ENCODE results near the gene RFTN1. TPM values are rescaled to one million over a fixed set of nuclear protein-coding genes. Genes with fewer than 3 reads are reported as not detected.

Gene RFTN1
- total and polyA plus RNA-seq, 4 donors: 4.4 to 20.4 (median 11.9) TPM

DNA sequence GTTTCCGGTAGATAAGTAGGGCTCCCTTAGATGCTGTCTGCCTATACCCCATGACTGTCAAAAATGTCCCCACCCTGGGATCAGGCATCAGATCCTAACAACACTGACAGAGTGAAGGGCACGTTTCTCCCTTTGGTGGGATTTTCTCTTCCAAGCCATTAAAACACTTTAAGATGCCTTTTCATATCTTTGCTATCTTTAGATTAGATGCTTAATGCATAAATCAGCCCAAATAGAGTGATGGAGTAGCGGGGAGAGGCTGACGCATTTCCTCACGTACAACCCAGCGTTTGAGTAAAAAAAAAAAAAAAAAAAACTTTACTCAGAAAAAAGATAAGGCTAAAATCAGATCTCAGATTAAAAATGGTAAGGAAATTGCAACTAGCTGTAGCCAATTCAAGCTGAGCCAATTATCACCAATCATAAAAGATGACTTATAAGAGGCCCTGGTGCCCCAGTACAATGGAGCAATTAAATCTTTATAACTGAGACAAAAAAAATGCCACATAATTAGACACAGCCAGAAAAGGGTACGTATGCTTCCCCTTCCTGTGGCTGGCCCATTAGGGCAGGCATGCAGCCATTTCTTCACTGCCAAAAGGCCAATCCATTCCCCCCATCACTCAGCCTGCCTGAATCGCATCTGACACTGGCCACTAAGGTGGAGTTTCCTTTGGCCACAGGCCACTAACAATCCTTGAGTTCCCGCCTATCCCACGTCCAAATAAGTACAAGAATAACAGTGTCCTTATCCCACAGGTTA, 45.0 kb downstream of the RFTN1 start:
- DNase-seq (ENCODE audit: low spot score): no peak
- H3K9ac ChIP-seq (ENCODE audit: low read depth in 1 of 2, low read length in 2 of 2): no peak overlapping the region

DNA sequence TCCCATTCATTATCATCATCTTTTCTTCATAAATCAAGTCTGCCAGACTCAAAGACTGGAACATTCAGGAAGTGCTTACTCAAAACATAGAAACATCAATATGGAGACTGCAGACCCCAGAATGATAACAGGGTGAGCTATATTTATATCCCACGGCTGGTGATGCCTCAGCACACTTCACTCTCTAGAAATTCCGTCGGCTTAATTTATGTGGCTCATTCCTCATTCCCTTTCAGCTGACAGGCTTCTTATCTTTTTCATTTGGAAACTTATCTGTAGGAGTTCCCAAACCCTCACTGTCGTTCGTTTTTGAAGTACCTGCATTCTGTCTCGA, 45.5 kb downstream of the RFTN1 start:
- Histone ChIP-seq H3K4me1 (ENCODE audit: control insufficient read depth in 4 of 4, insufficient read depth in 4 of 4, low read length in 3 of 4) (no peaks in the 10 kb centered on the region), H3K9me3 (ENCODE audit: control insufficient read depth in 4 of 4, low read length in 3 of 4) (peaks cover 0 to 6% (median 1%) of the 10 kb centered on the region in 4 donors), H3K4me3 (ENCODE audit: low read depth in 1 of 3, low read length in 3 of 3) (no peak overlapping the region), H3K27me3 (ENCODE audit: control insufficient read depth in 4 of 4, insufficient read depth in 4 of 4, low read length in 3 of 4) (no peaks in the 10 kb centered on the region), H3K27ac (ENCODE audit: low read depth in 1 of 2, low read length in 2 of 2) (no peak overlapping the region), H3K9ac (ENCODE audit: low read depth in 1 of 2, low read length in 2 of 2) (no peak overlapping the region), H3K36me3 (ENCODE audit: control insufficient read depth in 4 of 4, insufficient read depth in 3 of 4, low read depth in 1 of 4, low read length in 3 of 4) (peaks cover 0 to 6% (median under 1%) of the 10 kb centered on the region in 4 donors)
- WGBS: 67% methylated on average over 6 of the region's 6 CpGs
- DNase-seq (ENCODE audit: low spot score): no peak
- TF ChIP-seq RXRA (IDR thresholded peaks at IDR 0.05) (no peak), JUND (IDR thresholded peaks at IDR 0.05) (no peak)

More for the DNA sequence above, 45.0 kb downstream of the RFTN1 start:
- 72% methylated on average over 10 of the region's 10 CpGs for WGBS
- no peaks in the 10 kb centered on the region for H3K4me1 ChIP-seq (ENCODE audit: control insufficient read depth in 4 of 4, insufficient read depth in 4 of 4, low read length in 3 of 4)
- TF ChIP-seq JUND (IDR thresholded peaks at IDR 0.05) (no peak), FOXA2 (IDR thresholded peaks at IDR 0.05) (no peak), NR2F2 (IDR thresholded peaks at IDR 0.05) (peak; percentile 48), YY1 (IDR thresholded peaks at IDR 0.05) (no peak)
- H3K36me3 ChIP-seq (ENCODE audit: control insufficient read depth in 4 of 4, insufficient read depth in 3 of 4, low read depth in 1 of 4, low read length in 3 of 4): peaks cover 0 to 6% (median under 1%) of the 10 kb centered on the region in 4 donors
- H3K27ac ChIP-seq (ENCODE audit: low read depth in 1 of 2, low read length in 2 of 2): no peak overlapping the region
- no peaks in the 10 kb centered on the region for H3K27me3 ChIP-seq (ENCODE audit: control insufficient read depth in 4 of 4, insufficient read depth in 4 of 4, low read length in 3 of 4)
- H3K9me3 ChIP-seq (ENCODE audit: control insufficient read depth in 4 of 4, low read length in 3 of 4): peaks cover 0 to 6% (median 1%) of the 10 kb centered on the region in 4 donors
- H3K4me3 ChIP-seq (ENCODE audit: low read depth in 1 of 3, low read length in 3 of 3): no peak overlapping the region

DNA sequence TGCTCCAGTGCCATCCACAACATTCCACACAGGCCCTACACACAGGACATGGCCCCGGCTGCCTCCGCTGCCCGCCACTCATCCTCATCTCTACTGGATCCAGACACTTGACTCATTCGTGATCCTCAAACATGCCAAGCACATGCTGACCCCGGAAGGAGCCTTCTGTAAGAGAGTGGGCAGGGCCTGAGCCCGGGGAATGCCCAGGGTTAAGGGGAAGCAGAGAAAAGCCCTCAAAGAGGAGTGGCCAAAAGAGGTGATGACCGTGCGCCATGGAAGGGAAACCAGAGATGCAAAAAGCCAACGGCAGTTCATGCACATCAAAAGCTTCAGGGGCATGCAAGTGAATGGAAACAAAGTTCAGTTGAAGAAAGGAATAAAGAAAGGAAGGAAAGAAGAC, 46.1 kb downstream of the RFTN1 start:
- Histone ChIP-seq H3K27ac (ENCODE audit: low read depth in 1 of 2, low read length in 2 of 2) (no peak overlapping the region), H3K27me3 (ENCODE audit: control insufficient read depth in 4 of 4, insufficient read depth in 4 of 4, low read length in 3 of 4) (no peaks in the 10 kb centered on the region), H3K4me3 (ENCODE audit: low read depth in 1 of 3, low read length in 3 of 3) (no peak overlapping the region), H3K9ac (ENCODE audit: low read depth in 1 of 2, low read length in 2 of 2) (no peak overlapping the region), H3K4me1 (ENCODE audit: control insufficient read depth in 4 of 4, insufficient read depth in 4 of 4, low read length in 3 of 4) (no peaks in the 10 kb centered on the region), H3K36me3 (ENCODE audit: control insufficient read depth in 4 of 4, insufficient read depth in 3 of 4, low read depth in 1 of 4, low read length in 3 of 4) (peaks cover 0 to 4% (median under 1%) of the 10 kb centered on the region in 4 donors), H3K9me3 (ENCODE audit: control insufficient read depth in 4 of 4, low read length in 3 of 4) (peaks cover 0 to 6% (median 1%) of the 10 kb centered on the region in 4 donors)
- DNase-seq (ENCODE audit: low spot score): no peak
- TF ChIP-seq, protein P1, sequence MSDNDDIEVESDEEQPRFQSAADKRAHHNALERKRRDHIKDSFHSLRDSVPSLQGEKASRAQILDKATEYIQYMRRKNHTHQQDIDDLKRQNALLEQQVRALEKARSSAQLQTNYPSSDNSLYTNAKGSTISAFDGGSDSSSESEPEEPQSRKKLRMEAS (IDR thresholded peaks at IDR 0.05): no peak
- TF ChIP-seq, protein P2, sequence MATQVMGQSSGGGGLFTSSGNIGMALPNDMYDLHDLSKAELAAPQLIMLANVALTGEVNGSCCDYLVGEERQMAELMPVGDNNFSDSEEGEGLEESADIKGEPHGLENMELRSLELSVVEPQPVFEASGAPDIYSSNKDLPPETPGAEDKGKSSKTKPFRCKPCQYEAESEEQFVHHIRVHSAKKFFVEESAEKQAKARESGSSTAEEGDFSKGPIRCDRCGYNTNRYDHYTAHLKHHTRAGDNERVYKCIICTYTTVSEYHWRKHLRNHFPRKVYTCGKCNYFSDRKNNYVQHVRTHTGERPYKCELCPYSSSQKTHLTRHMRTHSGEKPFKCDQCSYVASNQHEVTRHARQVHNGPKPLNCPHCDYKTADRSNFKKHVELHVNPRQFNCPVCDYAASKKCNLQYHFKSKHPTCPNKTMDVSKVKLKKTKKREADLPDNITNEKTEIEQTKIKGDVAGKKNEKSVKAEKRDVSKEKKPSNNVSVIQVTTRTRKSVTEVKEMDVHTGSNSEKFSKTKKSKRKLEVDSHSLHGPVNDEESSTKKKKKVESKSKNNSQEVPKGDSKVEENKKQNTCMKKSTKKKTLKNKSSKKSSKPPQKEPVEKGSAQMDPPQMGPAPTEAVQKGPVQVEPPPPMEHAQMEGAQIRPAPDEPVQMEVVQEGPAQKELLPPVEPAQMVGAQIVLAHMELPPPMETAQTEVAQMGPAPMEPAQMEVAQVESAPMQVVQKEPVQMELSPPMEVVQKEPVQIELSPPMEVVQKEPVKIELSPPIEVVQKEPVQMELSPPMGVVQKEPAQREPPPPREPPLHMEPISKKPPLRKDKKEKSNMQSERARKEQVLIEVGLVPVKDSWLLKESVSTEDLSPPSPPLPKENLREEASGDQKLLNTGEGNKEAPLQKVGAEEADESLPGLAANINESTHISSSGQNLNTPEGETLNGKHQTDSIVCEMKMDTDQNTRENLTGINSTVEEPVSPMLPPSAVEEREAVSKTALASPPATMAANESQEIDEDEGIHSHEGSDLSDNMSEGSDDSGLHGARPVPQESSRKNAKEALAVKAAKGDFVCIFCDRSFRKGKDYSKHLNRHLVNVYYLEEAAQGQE (IDR thresholded peaks at IDR 0.05): no peak
- no peak for TF ChIP-seq JUND (IDR thresholded peaks at IDR 0.05)
- 74% methylated on average over 8 of the region's 9 CpGs for WGBS

DNA sequence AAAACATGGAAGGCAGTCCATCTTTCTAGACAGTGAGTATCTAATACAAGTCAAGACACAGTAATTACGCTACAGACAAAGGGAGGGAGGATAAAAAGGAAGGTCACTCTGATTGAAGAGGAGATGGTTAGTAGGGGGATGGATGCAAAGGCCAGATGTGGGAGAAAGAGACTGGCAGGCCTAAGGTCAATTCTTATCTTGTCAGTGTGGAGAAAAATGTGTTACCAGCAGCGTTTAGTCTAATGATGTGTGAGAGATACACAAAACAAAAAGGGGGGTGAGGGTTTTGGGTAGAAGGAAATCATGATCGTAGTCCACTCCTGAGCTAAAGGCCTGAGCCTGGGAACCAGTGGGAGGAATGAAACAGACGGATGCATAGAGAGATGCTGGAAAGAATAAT, 46.7 kb downstream of the RFTN1 start:
- WGBS: 84% methylated on average over 4 of the region's 4 CpGs
- TF ChIP-seq JUND (IDR thresholded peaks at IDR 0.05) (no peak), FOXA2 (IDR thresholded peaks at IDR 0.05) (no peak), RAD21 (IDR thresholded peaks at IDR 0.05) (no peak)
- Histone ChIP-seq H3K4me1 (ENCODE audit: control insufficient read depth in 4 of 4, insufficient read depth in 4 of 4, low read length in 3 of 4) (no peaks in the 10 kb centered on the region), H3K36me3 (ENCODE audit: control insufficient read depth in 4 of 4, insufficient read depth in 3 of 4, low read depth in 1 of 4, low read length in 3 of 4) (peaks cover 0 to 5% (median under 1%) of the 10 kb centered on the region in 4 donors), H3K9me3 (ENCODE audit: control insufficient read depth in 4 of 4, low read length in 3 of 4) (peaks cover 0 to 6% (median 1%) of the 10 kb centered on the region in 4 donors), H3K4me3 (ENCODE audit: low read depth in 1 of 3, low read length in 3 of 3) (no peak overlapping the region), H3K9ac (ENCODE audit: low read depth in 1 of 2, low read length in 2 of 2) (no peak overlapping the region), H3K27ac (ENCODE audit: low read depth in 1 of 2, low read length in 2 of 2) (no peak overlapping the region), H3K27me3 (ENCODE audit: control insufficient read depth in 4 of 4, insufficient read depth in 4 of 4, low read length in 3 of 4) (no peaks in the 10 kb centered on the region)
- DNase-seq (ENCODE audit: low spot score): no peak

All from liver (tissue), 9 donors.